ENCODE measurements around the gene TGM4.

DNA sequence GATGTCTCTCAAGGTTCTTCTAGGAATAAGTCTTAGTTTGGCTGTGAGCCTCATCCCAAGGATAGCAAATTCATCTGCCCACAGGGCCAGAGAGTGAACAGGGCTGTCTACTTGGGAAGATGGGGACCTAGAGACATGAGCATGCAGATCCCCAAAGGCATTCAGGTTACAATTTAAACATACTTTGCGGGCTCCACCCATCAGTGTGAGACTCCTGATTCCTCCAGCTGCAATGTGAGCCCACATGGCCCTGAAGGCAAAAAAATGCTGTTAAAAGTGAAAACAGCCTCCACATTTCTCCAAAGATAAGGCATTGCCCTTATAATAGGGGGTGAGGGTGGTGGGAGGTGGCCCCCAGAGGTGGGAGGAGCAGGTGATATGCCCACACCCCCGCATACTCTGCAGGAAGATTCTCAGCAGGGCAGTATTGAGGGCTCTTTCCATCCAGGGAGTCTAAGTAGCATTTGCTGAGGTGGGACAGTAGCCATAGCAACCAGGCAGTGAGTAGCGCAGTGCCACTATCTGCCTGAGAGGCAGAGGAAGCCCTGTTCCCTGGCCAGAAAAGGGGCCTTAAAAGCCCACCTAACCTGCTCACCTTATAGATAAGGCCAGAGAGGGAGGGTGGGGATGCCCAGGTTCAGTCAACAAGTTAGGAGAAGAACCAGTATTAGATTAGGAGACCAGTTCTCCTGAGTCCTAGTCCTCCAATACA lies 31.2 kb downstream of the TGM4 start:
- TF ChIP-seq, protein P1, sequence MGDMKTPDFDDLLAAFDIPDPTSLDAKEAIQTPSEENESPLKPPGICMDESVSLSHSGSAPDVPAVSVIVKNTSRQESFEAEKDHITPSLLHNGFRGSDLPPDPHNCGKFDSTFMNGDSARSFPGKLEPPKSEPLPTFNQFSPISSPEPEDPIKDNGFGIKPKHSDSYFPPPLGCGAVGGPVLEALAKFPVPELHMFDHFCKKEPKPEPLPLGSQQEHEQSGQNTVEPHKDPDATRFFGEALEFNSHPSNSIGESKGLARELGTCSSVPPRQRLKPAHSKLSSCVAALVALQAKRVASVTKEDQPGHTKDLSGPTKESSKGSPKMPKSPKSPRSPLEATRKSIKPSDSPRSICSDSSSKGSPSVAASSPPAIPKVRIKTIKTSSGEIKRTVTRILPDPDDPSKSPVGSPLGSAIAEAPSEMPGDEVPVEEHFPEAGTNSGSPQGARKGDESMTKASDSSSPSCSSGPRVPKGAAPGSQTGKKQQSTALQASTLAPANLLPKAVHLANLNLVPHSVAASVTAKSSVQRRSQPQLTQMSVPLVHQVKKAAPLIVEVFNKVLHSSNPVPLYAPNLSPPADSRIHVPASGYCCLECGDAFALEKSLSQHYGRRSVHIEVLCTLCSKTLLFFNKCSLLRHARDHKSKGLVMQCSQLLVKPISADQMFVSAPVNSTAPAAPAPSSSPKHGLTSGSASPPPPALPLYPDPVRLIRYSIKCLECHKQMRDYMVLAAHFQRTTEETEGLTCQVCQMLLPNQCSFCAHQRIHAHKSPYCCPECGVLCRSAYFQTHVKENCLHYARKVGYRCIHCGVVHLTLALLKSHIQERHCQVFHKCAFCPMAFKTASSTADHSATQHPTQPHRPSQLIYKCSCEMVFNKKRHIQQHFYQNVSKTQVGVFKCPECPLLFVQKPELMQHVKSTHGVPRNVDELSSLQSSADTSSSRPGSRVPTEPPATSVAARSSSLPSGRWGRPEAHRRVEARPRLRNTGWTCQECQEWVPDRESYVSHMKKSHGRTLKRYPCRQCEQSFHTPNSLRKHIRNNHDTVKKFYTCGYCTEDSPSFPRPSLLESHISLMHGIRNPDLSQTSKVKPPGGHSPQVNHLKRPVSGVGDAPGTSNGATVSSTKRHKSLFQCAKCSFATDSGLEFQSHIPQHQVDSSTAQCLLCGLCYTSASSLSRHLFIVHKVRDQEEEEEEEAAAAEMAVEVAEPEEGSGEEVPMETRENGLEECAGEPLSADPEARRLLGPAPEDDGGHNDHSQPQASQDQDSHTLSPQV (IDR thresholded peaks at IDR 0.05), result no peak
- TF ChIP-seq RAD21 (IDR thresholded peaks at IDR 0.05; ENCODE audit: insufficient read depth, low read depth, low read length), result no peak

Measured in GM12878 (cell line).